Measurements from ENCODE around the gene FXYD2. TPM values are rescaled to one million over a fixed set of nuclear protein-coding genes. Genes with fewer than 3 reads are reported as not detected.

Gene FXYD2
- total and polyA plus RNA-seq, 9 of the 15 experiments (the other 6 are each of a cell fraction or from before 2014, with no cell fraction given): not detected

GRCh38 chr11:117809236-117810055, 15.1 kb downstream of the FXYD2 start (continued):
- TF ChIP-seq CGGBP1 (CRISPR knock-in tag; IDR thresholded peaks at IDR 0.05): no peak
- no peak for TF ChIP-seq FOSL1 (tag; conservative IDR thresholded peaks at IDR 0.05)
- TF ChIP-seq HMGXB4 (CRISPR knock-in tag; IDR thresholded peaks at IDR 0.05): no peak
- TF ChIP-seq, protein P1, sequence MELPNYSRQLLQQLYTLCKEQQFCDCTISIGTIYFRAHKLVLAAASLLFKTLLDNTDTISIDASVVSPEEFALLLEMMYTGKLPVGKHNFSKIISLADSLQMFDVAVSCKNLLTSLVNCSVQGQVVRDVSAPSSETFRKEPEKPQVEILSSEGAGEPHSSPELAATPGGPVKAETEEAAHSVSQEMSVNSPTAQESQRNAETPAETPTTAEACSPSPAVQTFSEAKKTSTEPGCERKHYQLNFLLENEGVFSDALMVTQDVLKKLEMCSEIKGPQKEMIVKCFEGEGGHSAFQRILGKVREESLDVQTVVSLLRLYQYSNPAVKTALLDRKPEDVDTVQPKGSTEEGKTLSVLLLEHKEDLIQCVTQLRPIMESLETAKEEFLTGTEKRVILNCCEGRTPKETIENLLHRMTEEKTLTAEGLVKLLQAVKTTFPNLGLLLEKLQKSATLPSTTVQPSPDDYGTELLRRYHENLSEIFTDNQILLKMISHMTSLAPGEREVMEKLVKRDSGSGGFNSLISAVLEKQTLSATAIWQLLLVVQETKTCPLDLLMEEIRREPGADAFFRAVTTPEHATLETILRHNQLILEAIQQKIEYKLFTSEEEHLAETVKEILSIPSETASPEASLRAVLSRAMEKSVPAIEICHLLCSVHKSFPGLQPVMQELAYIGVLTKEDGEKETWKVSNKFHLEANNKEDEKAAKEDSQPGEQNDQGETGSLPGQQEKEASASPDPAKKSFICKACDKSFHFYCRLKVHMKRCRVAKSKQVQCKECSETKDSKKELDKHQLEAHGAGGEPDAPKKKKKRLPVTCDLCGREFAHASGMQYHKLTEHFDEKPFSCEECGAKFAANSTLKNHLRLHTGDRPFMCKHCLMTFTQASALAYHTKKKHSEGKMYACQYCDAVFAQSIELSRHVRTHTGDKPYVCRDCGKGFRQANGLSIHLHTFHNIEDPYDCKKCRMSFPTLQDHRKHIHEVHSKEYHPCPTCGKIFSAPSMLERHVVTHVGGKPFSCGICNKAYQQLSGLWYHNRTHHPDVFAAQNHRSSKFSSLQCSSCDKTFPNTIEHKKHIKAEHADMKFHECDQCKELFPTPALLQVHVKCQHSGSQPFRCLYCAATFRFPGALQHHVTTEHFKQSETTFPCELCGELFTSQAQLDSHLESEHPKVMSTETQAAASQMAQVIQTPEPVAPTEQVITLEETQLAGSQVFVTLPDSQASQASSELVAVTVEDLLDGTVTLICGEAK (IDR thresholded peaks at IDR 0.05): peak; percentile 56; the same call in 1 of the 2 replicates
- TF ChIP-seq, protein P1 (CRISPR knock-in tag; IDR thresholded peaks at IDR 0.05): no peak
- TF ChIP-seq NCOA6 (IDR thresholded peaks at IDR 0.05): no peak
- TF ChIP-seq PCBP2 (IDR thresholded peaks at IDR 0.05; ENCODE audit: low read depth, low read length, poor library complexity, severe bottlenecking): no peak
- TF ChIP-seq TCF15 (CRISPR knock-in tag; IDR thresholded peaks at IDR 0.05): no peak
- TF ChIP-seq POLR2B (IDR thresholded peaks at IDR 0.05; ENCODE audit: low read depth, partially characterized antibody): peak; percentile 27
- no peak for TF ChIP-seq PTTG1 (tag; IDR thresholded peaks at IDR 0.05; ENCODE audit: low read depth)
- TF ChIP-seq ZC3H11A (IDR thresholded peaks at IDR 0.05; ENCODE audit: low read depth, low read length): no peak
- TF ChIP-seq CBX1 (IDR thresholded peaks at IDR 0.05; ENCODE audit: low read depth): no peak
